Vagina (tissue), 2 donors: ENCODE data around the gene MMD2. TPM values are rescaled to one million over a fixed set of nuclear protein-coding genes. Genes with fewer than 3 reads are reported as not detected.

Source experiments
- DNase-seq, 2 donors: peaks; one replicate each; pipeline ENCODE4 v3.0.0-alpha.2; 2017; ENCODE audit errors: extremely low spot score in 2 of 2
- H3K27ac ChIP-seq: fragments of 200-600 bp; sonication (generic); one replicate; pipeline ENCODE4 v1.5.1; 2019
- H3K27me3 ChIP-seq: fragments of 200-600 bp; sonication (generic); one replicate; pipeline ENCODE4 v1.5.1; 2019
- H3K36me3 ChIP-seq, 2 donors: fragments of 200-600 bp; sonication (generic); one replicate each; pipeline ENCODE4 v1.5.1; 2017 to 2019
- H3K4me1 ChIP-seq: fragments of 200-600 bp; sonication (generic); one replicate; pipeline ENCODE4 v1.5.1; 2019
- H3K4me3 ChIP-seq, 2 donors: fragments of 200-600 bp; sonication (generic); 1 replicate in 1 of 2; 2 replicates in 1 of 2; pipeline ENCODE4 v1.5.1; 2016 to 2019
- H3K9me3 ChIP-seq: fragments of 200-600 bp; sonication (generic); one replicate; pipeline ENCODE4 v1.5.1; 2019
- POLR2A ChIP-seq, 2 donors: fragments of 450-650 bp; IDR thresholded peaks; one replicate each; pipeline ENCODE4 v1.6.1; 2017; ENCODE audit warnings: antibody characterized with exemption in 2 of 2, mild to moderate bottlenecking in 2 of 2, moderate library complexity in 2 of 2
- POLR2AphosphoS5 ChIP-seq, 2 donors: sonication (generic); formaldehyde crosslinking; IDR thresholded peaks; one replicate each; pipeline ENCODE4 v1.9.0; 2017; ENCODE audit warnings: antibody characterized with exemption in 2 of 2, mild to moderate bottlenecking in 2 of 2, low read depth in 1 of 2; ENCODE audit not compliant: insufficient read depth in 1 of 2
- intact Hi-C: fragments of 100-400 bp; cut with DNase I; formaldehyde crosslinking; loops from one replicate; pipeline ENCODE4 v1.15.1; 2023
- total RNA-seq: library from RNA; depleted of rRNA; stranded (reverse); fragments of >200 nt; gene quantifications from one replicate; pipeline ENCODE4 v1.2.3, GENCODE V29; 2016
- TF ChIP-seq, protein P1 (sequence below), 3 experiments: fragments of 450-650 bp in 2 of 3; fragments of 200-600 bp in 1 of 3; sonication (generic) in 1 of 3; IDR thresholded peaks; one replicate each; pipeline ENCODE4 v1.5.1; 2017 to 2019; ENCODE audit warnings: antibody characterized with exemption in 3 of 3, mild to moderate bottlenecking in 2 of 3, moderate library complexity in 2 of 3

The MMD2 gene
- total RNA-seq, 1 donor from 2014 or later: not detected

DNA sequence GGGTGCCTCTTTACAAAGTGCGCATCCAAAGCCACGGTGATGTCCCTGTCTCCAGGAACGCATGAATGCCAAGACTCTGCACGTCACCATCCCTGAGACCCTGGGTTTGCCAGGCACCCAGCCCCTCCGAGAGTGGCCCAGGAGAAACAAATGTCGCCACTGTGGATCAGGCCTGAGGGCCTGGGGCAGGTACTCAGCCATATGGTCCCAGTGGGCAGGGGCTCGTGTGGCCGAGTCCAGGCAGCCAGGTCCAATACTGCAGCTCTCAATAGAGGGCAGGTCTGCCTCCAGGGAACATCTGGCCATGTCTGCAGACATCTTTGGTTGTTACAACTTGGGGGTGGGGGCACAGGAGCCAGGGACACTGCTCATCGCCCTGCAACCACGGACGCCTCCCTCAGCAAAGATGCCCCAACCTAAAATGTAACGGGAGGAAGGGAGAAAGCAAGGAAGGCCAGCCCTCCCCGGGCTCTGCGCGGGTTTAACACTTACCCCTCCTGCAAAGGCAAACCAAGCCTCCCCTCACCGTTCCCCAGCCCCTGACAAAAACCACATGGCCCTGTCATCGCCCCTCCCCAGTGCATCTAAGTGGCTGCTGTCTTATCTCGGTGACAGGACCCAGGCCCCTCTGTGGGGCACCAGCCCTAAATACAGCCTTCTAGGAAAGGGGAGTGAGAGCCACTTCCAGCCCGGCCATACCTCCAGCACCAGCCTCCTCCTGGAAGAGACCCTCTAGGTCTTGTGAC lies 86.9 kb downstream of the MMD2 start:
- no peak for DNase-seq
- no peaks in the 10 kb centered on the region for H3K36me3 ChIP-seq
- no peaks in the 10 kb centered on the region for H3K9me3 ChIP-seq
- peaks cover 10% of the 10 kb centered on the region for H3K4me1 ChIP-seq
- TF ChIP-seq, protein P1, sequence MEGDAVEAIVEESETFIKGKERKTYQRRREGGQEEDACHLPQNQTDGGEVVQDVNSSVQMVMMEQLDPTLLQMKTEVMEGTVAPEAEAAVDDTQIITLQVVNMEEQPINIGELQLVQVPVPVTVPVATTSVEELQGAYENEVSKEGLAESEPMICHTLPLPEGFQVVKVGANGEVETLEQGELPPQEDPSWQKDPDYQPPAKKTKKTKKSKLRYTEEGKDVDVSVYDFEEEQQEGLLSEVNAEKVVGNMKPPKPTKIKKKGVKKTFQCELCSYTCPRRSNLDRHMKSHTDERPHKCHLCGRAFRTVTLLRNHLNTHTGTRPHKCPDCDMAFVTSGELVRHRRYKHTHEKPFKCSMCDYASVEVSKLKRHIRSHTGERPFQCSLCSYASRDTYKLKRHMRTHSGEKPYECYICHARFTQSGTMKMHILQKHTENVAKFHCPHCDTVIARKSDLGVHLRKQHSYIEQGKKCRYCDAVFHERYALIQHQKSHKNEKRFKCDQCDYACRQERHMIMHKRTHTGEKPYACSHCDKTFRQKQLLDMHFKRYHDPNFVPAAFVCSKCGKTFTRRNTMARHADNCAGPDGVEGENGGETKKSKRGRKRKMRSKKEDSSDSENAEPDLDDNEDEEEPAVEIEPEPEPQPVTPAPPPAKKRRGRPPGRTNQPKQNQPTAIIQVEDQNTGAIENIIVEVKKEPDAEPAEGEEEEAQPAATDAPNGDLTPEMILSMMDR (IDR thresholded peaks at IDR 0.05): no peak
- TF ChIP-seq POLR2AphosphoS5 (IDR thresholded peaks at IDR 0.05; ENCODE audit: insufficient read depth in 1 of 2, low read depth in 1 of 2): no peak
- TF ChIP-seq POLR2A (IDR thresholded peaks at IDR 0.05): no peak
- H3K4me3 ChIP-seq: no peak overlapping the region
- intact Hi-C loops: no loop called here
- H3K27ac ChIP-seq: no peak overlapping the region
- H3K27me3 ChIP-seq: no peaks in the 10 kb centered on the region

DNA sequence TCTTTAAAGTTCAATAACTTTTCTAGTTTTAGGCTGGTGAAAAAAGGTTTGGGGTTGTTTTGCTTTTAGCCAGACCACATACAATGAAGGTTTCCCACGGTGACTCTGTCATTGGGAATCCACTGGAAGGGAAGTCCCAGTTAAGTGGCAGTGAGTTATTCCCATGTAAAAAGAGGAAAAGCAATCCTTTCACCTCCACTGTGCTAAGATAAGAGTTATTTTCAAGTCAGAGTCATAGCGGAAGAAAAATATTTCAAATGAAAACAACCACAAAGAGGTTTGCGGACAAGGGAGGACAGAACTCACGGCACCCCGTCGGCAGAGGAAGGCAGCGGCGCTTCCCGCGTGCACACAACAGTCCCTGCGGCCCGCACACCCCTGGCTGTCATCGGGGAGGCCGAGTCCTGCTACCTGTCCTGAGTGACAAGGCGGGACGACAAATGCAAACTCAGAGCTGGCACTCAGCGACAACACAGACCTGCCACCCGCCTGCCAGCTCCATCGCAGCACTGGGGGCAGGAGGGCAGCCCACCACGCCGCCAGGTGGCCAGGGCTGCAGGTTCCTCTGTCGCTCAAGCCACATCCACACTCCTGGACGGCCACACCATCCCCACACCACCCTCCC lies 87.8 kb downstream of the MMD2 start:
- no peak overlapping the region for H3K27ac ChIP-seq
- no peak for TF ChIP-seq POLR2A (IDR thresholded peaks at IDR 0.05)
- no peaks in the 10 kb centered on the region for H3K36me3 ChIP-seq
- DNase-seq: no peak
- H3K27me3 ChIP-seq: no peaks in the 10 kb centered on the region
- H3K9me3 ChIP-seq: no peaks in the 10 kb centered on the region
- H3K4me1 ChIP-seq: peaks cover 10% of the 10 kb centered on the region
- H3K4me3 ChIP-seq: no peak overlapping the region
- intact Hi-C loops: no loop called here

DNA sequence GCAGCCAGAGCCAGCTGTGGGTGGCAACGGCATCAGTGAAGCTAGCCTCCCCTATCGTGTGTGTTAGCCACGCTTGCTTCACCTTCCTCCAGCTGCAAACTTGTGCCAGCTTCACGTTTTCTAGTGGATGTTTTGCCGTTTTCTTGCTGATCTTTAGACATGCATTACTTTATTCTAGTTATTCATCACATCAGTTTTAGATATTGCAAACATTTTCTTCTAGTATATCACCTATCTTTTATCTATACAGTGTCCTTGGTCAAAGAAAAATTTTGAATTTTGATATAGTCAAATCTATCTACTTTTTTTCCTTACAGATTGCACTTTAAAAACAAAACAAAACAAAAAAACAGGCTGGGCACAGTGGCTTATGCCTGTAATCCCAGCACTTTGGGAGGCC lies 90.5 kb downstream of the MMD2 start:
- intact Hi-C loops: no loop called here

DNA sequence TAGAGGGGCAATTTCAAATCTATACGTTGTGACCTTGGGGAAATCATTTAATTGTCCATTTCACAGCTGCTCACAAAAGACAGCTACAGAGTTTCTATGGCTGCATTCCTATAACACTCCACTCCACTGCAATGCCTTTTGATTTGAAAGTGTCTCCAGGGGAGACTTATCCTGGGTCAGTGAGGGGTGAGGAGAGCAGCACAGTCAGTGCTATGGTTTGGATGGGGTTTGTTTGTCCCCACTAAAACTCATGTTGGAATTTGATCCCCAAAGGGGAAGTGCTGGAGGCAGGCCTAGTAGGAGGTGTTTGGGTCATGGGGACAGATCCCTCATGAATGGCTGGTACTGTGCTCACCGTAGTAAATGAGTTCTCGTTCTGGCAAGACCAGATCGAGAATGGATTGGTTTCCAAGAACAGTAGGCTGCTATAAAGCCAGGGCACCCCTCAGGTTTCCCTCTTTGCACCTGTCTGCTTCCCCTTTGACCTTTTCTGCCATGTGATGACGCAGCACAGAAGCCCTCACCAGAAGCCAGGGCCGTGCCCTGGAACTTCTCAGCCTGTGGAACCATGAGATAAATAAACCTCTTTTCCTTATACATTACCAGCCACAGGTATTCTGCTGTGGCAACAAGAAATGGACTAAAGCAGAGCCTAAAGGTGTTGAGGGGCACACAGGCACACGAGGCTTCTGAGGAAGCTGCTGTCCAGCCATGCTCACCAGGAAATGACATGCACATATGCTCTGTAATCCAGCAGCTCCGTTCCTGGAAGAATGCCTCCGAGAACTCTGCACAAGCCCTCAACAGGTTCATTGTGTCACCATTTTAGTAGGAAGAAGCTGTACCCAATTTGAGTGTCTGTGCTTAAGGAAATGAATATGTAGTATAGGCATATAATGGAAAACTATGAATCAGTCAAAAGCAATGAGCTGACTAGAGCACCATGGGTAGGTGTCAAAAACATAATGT lies 92.2 kb downstream of the MMD2 start:
- TF ChIP-seq POLR2AphosphoS5 (IDR thresholded peaks at IDR 0.05; ENCODE audit: insufficient read depth in 1 of 2, low read depth in 1 of 2): no peak
- TF ChIP-seq, protein P1 (IDR thresholded peaks at IDR 0.05): no peak
- TF ChIP-seq POLR2A (IDR thresholded peaks at IDR 0.05): no peak
- Histone ChIP-seq H3K27me3 (peaks cover 4% of the 10 kb centered on the region), H3K27ac (no peak overlapping the region), H3K9me3 (no peaks in the 10 kb centered on the region), H3K4me3 (no peak overlapping the region), H3K4me1 (peaks cover 5% of the 10 kb centered on the region), H3K36me3 (no peaks in the 10 kb centered on the region)
- DNase-seq: no peak
- intact Hi-C loops: no loop called here

More for the DNA sequence above, 90.5 kb downstream of the MMD2 start:
- Histone ChIP-seq H3K36me3 (no peaks in the 10 kb centered on the region), H3K4me3 (no peak overlapping the region), H3K27me3 (no peaks in the 10 kb centered on the region), H3K27ac (no peak overlapping the region), H3K9me3 (no peaks in the 10 kb centered on the region), H3K4me1 (no peaks in the 10 kb centered on the region)
- TF ChIP-seq, protein P1 (IDR thresholded peaks at IDR 0.05): no peak
- no peak for TF ChIP-seq POLR2A (IDR thresholded peaks at IDR 0.05)
- TF ChIP-seq POLR2AphosphoS5 (IDR thresholded peaks at IDR 0.05; ENCODE audit: insufficient read depth in 1 of 2, low read depth in 1 of 2): no peak
- DNase-seq: no peak

DNA sequence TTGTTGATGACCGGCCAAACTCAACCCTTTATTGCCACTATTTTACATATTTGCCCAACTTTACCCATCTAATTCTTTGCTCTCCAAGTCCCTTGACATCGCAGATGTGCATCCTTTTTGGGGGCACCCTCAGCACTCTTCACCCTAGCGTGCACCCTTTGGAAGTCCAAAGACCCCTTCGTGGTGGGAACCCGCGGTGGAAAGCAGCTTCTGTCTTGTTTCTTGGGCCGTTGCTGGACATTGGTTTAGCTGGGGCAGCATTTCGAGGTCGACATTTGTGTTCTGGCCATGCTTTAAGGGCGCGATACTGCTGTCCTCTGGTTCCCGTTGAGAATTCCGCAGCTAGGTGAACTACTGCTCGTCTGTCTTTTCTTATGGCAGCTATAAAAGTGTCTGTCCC lies 96.8 kb downstream of the MMD2 start:
- H3K9me3 ChIP-seq: no peaks in the 10 kb centered on the region
- H3K4me1 ChIP-seq: peaks cover 9% of the 10 kb centered on the region
- intact Hi-C loops: no loop called here
- no peaks in the 10 kb centered on the region for H3K36me3 ChIP-seq
- H3K27ac ChIP-seq: no peak overlapping the region
- H3K27me3 ChIP-seq: peaks cover 4% of the 10 kb centered on the region
- no peak for DNase-seq
- TF ChIP-seq POLR2A (IDR thresholded peaks at IDR 0.05) (no peak), POLR2AphosphoS5 (IDR thresholded peaks at IDR 0.05; ENCODE audit: insufficient read depth in 1 of 2, low read depth in 1 of 2) (no peak)
- TF ChIP-seq, protein P1 (IDR thresholded peaks at IDR 0.05): no peak
- peak overlapping the region; percentile 34 to 47 for H3K4me3 ChIP-seq
